ENCODE data around the gene KIAA1217.

The KIAA1217 gene

DNA sequence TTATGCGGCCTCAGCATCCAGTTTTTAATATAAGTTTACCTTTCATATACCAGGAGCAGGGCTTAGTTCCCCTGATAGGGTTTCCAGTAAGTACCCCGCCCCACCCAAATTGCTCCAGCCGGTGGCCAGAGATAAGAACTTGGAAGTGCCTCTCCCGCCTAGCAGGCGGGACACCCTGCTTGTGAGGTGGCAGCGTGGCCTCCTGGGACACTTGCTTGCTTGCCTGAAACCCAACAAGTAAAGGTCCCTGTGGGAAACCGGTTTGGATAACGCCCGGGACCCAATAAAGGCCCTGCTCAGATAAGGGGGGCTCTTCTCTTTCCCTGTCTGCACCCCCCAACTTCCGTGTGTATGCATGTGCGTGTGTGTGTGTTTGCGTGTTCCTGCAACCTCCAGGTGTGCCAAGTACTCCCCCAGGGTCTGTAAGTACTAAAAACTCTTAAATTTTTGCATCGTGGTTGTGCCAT, 360.4 kb downstream of the KIAA1217 start:
- Histone ChIP-seq H3K4me1 (no peaks in the 10 kb centered on the region), H3K27ac (no peak overlapping the region), H3K4me3 (no peak overlapping the region), H3K36me3 (no peaks in the 10 kb centered on the region), H3K9me3 (no peaks in the 10 kb centered on the region), H3K27me3 (peaks cover 0 to 2% of the 10 kb centered on the region in 2 donors)
- DNase-seq: no peak
- no peak for TF ChIP-seq CTCF (IDR thresholded peaks at IDR 0.05)
- intact Hi-C loops (cut with DNase I; ENCODE audit: low total_unique reads): no loop called here

GRCh38 chr10:24569828-24570657, 361.1 kb downstream of the KIAA1217 start:
- intact Hi-C loops (cut with DNase I; ENCODE audit: low total_unique reads): no loop called here
- no peak for DNase-seq
- Histone ChIP-seq H3K27me3 (peaks cover 0 to 2% of the 10 kb centered on the region in 2 donors), H3K27ac (no peak overlapping the region), H3K4me1 (no peaks in the 10 kb centered on the region), H3K9me3 (no peaks in the 10 kb centered on the region), H3K36me3 (no peaks in the 10 kb centered on the region), H3K4me3 (no peak overlapping the region)
- TF ChIP-seq CTCF (IDR thresholded peaks at IDR 0.05): no peak

DNA sequence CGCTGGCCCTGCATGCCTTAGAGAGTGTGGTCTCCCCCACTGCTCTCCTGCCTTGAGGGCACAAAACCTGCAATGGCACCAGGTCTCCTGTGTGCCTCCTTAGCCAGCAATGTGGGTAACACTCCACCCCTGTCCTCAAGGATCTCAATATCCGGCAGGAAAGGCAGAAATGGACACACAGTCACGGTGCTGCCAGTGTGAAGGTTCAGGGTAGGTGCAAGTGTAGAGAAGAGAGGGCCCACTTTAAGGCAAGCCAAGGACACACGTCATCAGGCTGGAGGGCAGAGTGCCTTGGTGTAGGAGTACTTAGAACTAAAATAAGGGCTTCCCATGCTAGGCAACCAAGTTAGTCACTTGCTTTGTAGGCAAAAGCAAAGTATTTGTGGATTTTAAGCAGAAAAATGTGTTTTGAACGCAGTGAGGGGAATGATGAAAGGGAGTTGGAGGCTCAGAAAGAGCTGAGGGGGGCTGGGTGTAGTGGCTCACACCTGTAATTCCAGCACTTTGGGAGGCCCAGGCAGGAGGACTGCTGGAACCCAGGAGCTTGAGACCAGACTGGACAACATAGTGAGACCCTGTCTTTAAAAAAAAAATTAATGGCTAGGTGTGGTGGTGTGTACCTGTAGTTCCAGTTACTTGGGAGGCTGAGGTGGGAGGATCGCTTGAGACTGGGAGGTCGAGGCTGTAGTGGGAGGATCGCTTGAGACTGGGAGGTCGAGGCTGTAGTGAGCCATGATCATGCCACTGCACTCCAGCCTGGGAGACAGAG, 361.9 kb downstream of the KIAA1217 start:
- intact Hi-C loops (cut with DNase I; ENCODE audit: low total_unique reads): no loop called here
- TF ChIP-seq CTCF (IDR thresholded peaks at IDR 0.05): no peak
- Histone ChIP-seq H3K36me3 (no peaks in the 10 kb centered on the region), H3K27ac (no peak overlapping the region), H3K4me3 (no peak overlapping the region), H3K27me3 (peaks cover 0 to 2% of the 10 kb centered on the region in 2 donors), H3K4me1 (no peaks in the 10 kb centered on the region), H3K9me3 (no peaks in the 10 kb centered on the region)
- DNase-seq: no peak

DNA sequence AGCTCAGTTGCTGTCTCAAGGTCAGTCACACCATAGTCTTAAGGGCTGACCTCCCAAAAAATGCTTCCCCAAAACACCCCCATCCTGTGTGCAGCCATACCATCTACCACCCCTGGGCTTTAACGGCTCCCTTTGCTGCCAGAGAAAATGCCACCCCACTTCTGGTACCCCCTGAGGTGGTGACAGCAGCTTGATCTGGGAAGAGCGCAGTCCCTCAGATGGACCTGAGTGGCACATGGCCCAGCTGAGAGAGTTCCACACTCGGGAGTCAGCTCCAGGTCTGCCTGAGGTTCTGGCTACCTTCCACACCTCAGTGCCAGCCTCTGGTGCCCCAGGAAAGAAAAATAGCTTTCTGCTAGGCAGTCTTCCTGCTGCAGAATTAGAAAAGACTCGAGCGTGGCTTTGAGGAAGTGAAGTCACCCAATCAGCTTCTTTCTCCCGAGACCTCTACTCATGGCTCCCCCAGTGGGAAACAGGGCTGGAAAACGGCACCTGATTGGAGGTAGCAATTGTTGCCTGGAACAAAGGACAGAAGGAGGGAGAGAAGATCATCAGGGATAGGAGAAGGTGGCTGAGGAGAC, 363.0 kb downstream of the KIAA1217 start:
- H3K27me3 ChIP-seq: peaks cover 0 to 2% of the 10 kb centered on the region in 2 donors
- no peaks in the 10 kb centered on the region for H3K9me3 ChIP-seq
- no peaks in the 10 kb centered on the region for H3K36me3 ChIP-seq
- no peak overlapping the region for H3K27ac ChIP-seq
- TF ChIP-seq CTCF (IDR thresholded peaks at IDR 0.05): no peak
- intact Hi-C loops (cut with DNase I; ENCODE audit: low total_unique reads): no loop called here
- DNase-seq: no peak
- H3K4me3 ChIP-seq: no peak overlapping the region
- no peaks in the 10 kb centered on the region for H3K4me1 ChIP-seq

DNA sequence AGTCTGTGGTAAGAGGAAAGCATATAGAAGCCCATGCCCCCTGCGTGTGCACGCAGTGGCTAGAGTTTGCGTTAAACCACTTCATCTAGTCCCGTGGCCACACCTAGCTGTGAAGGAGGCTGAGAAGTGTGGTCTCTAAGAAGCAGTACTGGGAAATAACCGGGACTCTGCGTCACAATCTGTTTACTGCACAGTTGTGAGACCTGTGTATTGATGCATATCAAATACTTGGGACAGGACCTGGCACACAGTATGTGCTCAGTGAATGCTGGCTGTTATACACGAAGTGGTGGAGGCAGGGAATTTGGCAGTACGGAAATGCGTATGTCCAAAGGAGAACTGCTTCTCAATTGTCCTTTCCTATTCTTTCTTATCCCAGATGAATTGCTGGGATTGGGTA, 365.2 kb downstream of the KIAA1217 start:
- H3K27ac ChIP-seq: no peak overlapping the region
- DNase-seq: no peak
- H3K36me3 ChIP-seq: no peaks in the 10 kb centered on the region
- H3K27me3 ChIP-seq: no peaks in the 10 kb centered on the region
- intact Hi-C loops (cut with DNase I; ENCODE audit: low total_unique reads): no loop called here
- no peaks in the 10 kb centered on the region for H3K9me3 ChIP-seq
- H3K4me1 ChIP-seq: no peaks in the 10 kb centered on the region
- H3K4me3 ChIP-seq: no peak overlapping the region
- TF ChIP-seq CTCF (IDR thresholded peaks at IDR 0.05): no peak

Data from tibial artery (tissue), 4 donors.